ENCODE results near the gene COA1. TPM values are rescaled to one million over a fixed set of nuclear protein-coding genes. Genes with fewer than 3 reads are reported as not detected.

Gene COA1
- total and polyA plus RNA-seq, 9 donors: 33.8 to 43.2 (median 37.7) TPM

DNA sequence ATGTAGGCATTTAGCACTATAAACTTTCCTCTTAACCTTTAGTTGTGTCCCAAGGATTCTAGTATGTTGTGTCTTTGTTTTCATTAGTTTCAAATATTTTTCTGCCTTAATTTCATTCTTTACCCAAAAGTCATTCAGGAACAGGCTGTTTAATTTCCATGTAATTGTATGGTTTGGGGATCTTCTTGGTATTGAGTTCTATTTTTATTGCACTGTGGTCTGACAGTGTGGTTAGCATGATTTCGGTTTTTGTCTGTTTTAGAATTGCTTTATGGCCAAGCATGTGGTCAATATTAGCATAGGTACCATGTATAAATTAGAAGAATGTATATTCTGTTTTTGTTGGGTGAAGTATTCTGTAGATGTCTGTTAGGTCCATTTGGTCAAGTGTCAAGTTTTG, 26.3 kb downstream of the COA1 start:
- DNase-seq: no peak
- peaks cover 9% of the 10 kb centered on the region for H3K36me3 ChIP-seq (ENCODE audit: control insufficient read depth, insufficient read depth, low read length)
- H3K4me3 ChIP-seq (ENCODE audit: low read length): no peak overlapping the region
- H3K27ac ChIP-seq (ENCODE audit: low read length): no peak overlapping the region
- whole genome bisulfite sequencing (ENCODE audit: insufficient coverage): no CpG with 5 or more reads among the region's 1 CpG
- H3K4me1 ChIP-seq (ENCODE audit: control insufficient read depth, insufficient read depth, low read length): no peaks in the 10 kb centered on the region
- H3K27me3 ChIP-seq (ENCODE audit: control insufficient read depth, insufficient read depth, low read length): no peaks in the 10 kb centered on the region
- peaks cover 2% of the 10 kb centered on the region for H3K9me3 ChIP-seq (replicated peaks; ENCODE audit: control insufficient read depth, low read depth, low read length)

DNA sequence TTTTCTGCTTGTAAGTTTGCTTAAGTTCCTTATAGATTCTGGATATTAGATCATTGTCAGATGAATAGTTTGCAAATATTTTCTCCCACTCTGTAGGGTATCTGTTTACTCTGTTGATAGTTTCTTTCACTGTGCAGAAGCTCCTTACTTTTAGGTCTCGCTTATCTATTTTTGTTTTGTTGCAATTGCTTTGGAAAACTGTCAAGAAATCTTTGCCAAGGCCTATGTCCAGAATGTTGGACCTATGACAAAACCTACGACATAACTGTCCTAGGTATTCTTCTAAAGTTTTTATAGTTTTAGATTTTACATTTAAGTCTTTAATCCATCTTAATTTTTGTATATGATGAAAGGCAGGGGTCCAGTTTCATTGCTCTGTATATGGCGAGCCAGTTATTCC, 27.4 kb downstream of the COA1 start:
- peaks cover 2% of the 10 kb centered on the region for H3K9me3 ChIP-seq (replicated peaks; ENCODE audit: control insufficient read depth, low read depth, low read length)

DNA sequence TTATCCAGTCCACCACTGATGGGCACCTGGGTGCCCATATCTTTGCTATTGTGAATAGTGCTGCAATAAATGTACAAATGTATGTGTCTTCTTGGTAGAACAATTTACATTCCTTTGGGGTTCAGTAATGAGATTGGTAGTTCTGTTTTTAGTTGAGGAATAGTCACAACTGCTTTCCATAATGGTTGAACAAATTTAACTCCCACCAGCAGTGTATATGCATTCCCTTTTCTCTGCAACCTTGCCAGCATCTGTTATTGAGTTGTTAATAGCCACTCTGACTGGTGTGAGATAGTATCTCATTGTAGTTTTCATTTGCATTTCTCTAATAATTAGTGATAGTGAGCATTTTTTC, 27.8 kb downstream of the COA1 start:
- Histone ChIP-seq H3K36me3 (ENCODE audit: control insufficient read depth, insufficient read depth, low read length) (peaks cover 9% of the 10 kb centered on the region), H3K27me3 (ENCODE audit: control insufficient read depth, insufficient read depth, low read length) (no peaks in the 10 kb centered on the region), H3K4me3 (ENCODE audit: low read length) (no peak overlapping the region), H3K9me3 (replicated peaks; ENCODE audit: control insufficient read depth, low read depth, low read length) (peaks cover 2% of the 10 kb centered on the region), H3K4me1 (ENCODE audit: control insufficient read depth, insufficient read depth, low read length) (no peaks in the 10 kb centered on the region), H3K27ac (ENCODE audit: low read length) (no peak overlapping the region)
- DNase-seq: no peak

More for the DNA sequence above, 27.4 kb downstream of the COA1 start:
- H3K36me3 ChIP-seq (ENCODE audit: control insufficient read depth, insufficient read depth, low read length): peaks cover 9% of the 10 kb centered on the region
- H3K4me1 ChIP-seq (ENCODE audit: control insufficient read depth, insufficient read depth, low read length): no peaks in the 10 kb centered on the region
- no peak overlapping the region for H3K4me3 ChIP-seq (ENCODE audit: low read length)
- no peak overlapping the region for H3K27ac ChIP-seq (ENCODE audit: low read length)
- WGBS (ENCODE audit: insufficient coverage): no CpG with 5 or more reads among the region's 3 CpGs
- H3K27me3 ChIP-seq (ENCODE audit: control insufficient read depth, insufficient read depth, low read length): no peaks in the 10 kb centered on the region
- DNase-seq: no peak

DNA sequence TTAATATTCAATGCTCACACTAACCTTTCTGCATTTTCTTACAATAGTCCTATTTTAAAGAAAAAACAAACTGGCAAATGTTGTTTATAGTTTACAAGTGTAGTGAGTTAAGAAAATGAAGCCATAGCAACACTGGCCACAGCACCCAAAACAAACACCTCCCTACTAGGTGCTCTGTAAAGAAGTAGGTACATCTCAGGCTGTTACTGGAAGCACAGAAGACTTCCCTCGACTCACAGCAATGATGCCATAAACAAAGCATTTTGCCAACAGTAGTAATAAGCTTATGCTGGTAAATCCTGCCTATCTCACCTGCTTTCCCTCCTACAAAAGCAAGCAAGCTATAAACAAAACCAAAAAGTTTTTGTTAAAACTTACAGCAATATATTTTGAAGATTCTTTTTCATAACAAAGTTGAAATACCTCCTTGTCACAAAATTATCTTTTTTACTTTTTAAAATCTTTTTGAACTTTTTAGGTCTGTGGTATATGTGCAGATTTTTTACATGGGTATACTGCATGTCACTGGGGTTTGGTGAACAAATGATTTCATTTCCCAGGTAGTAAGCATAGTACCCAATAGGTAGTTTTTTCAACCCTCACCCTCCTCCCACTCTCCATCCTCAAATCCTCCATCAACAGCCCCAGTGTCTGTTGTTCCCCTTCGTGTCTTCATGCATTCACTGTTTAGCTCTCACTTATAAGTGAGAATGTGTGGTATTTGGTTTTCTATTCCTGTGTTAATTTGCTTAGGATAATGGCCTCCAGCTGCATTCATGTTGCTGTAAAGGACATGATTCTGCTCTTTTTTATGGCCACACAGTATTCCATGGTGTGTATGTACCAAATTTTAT, 28.4 kb downstream of the COA1 start:
- H3K27me3 ChIP-seq (ENCODE audit: control insufficient read depth, insufficient read depth, low read length): no peaks in the 10 kb centered on the region

DNA sequence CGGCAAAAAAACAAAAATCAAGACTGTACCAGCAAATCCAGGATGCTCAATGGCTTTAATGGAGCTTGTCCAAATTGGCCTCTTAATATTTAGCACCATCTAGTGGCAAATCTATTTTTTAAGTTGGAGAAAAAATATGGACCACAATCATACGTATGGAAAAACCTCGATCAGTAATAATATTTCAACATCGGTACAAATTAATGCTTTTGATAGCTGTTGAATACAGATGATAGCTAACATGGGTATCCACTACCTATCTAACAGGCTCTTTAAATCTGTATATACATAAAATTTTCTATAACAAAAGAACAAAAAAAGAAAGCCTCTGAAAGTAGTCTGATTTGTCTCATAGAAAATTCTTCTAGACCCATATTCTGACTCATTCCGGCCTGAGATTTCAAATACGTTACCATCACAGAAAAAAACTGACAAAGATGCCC, 29.2 kb downstream of the COA1 start:
- DNase-seq: peak; percentile 78
- Histone ChIP-seq H3K36me3 (ENCODE audit: control insufficient read depth, insufficient read depth, low read length) (peaks cover 2% of the 10 kb centered on the region), H3K4me1 (ENCODE audit: control insufficient read depth, insufficient read depth, low read length) (no peaks in the 10 kb centered on the region), H3K27me3 (ENCODE audit: control insufficient read depth, insufficient read depth, low read length) (no peaks in the 10 kb centered on the region), H3K4me3 (ENCODE audit: low read length) (no peak overlapping the region), H3K9me3 (replicated peaks; ENCODE audit: control insufficient read depth, low read depth, low read length) (peaks cover 2% of the 10 kb centered on the region), H3K27ac (ENCODE audit: low read length) (no peak overlapping the region)
- 17% methylated on average over 1 of the region's 6 CpGs for WGBS (ENCODE audit: insufficient coverage)

More for the DNA sequence above, 28.4 kb downstream of the COA1 start:
- peaks cover 9% of the 10 kb centered on the region for H3K36me3 ChIP-seq (ENCODE audit: control insufficient read depth, insufficient read depth, low read length)
- no peak overlapping the region for H3K4me3 ChIP-seq (ENCODE audit: low read length)
- no peak for DNase-seq
- WGBS (ENCODE audit: insufficient coverage): no CpG with 5 or more reads among the region's 2 CpGs
- no peaks in the 10 kb centered on the region for H3K4me1 ChIP-seq (ENCODE audit: control insufficient read depth, insufficient read depth, low read length)
- peaks cover 2% of the 10 kb centered on the region for H3K9me3 ChIP-seq (replicated peaks; ENCODE audit: control insufficient read depth, low read depth, low read length)
- no peak overlapping the region for H3K27ac ChIP-seq (ENCODE audit: low read length)

DNA sequence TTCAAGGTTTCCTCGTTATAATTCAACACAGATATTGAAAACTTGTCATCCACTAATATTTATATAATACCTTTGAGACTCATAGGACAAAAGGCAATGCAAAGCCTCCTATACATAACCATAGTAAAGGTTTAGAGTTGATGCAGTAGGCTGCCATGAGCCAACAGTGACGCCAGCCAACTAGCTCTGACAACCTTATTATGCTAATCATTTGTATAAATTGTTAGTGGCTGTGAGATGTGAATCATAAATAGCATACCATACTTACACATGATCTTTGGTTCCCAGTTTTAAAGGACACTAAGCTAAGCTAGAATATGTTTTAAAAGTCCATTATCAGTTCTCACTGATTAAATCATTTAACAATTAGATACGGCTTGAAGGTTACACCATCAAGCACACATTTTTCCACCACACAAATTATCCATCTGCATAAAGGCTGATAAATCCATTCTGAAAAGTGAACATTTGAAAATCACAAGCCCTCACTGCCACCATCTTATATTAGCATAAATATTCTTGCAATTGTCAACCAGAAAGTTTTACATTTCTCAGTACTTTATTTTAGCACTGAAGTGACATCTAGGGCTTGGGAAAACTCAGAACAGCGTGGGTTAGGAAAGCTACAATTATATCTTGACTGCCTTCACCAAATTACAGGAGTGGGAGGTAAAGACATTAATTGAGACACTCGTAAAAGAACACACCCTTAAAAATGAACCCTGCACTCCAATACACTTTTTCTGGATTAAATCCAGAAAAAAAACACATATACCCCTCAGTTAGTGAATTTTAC, 30.7 kb downstream of the COA1 start:
- no peaks in the 10 kb centered on the region for H3K4me1 ChIP-seq (ENCODE audit: control insufficient read depth, insufficient read depth, low read length)
- no peak for DNase-seq
- peaks cover 2% of the 10 kb centered on the region for H3K9me3 ChIP-seq (replicated peaks; ENCODE audit: control insufficient read depth, low read depth, low read length)
- no peak overlapping the region for H3K4me3 ChIP-seq (ENCODE audit: low read length)
- H3K36me3 ChIP-seq (ENCODE audit: control insufficient read depth, insufficient read depth, low read length): no peaks in the 10 kb centered on the region
- no peaks in the 10 kb centered on the region for H3K27me3 ChIP-seq (ENCODE audit: control insufficient read depth, insufficient read depth, low read length)
- no peak overlapping the region for H3K27ac ChIP-seq (ENCODE audit: low read length)
- WGBS (ENCODE audit: insufficient coverage): no CpG with 5 or more reads among the region's 5 CpGs

DNA sequence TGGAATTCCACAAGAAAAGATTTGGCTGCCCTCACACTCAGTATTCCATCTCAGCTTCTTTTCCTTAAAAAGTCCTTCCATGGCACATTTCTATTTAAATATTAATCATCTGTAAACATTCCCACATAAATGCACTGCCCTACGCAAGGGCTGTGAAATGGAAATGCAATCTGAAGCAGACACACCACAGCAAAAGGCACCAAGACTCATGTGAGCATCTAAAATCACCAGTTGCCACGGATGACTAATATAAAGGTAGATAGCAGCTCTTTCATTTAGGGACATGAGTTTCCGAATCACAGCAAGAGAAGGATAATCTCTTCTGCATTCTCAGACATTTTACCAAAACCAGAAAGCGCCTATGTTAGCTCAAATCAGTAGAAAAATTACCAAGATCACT, 31.6 kb downstream of the COA1 start:
- Histone ChIP-seq H3K27me3 (ENCODE audit: control insufficient read depth, insufficient read depth, low read length) (no peaks in the 10 kb centered on the region), H3K4me3 (ENCODE audit: low read length) (no peak overlapping the region), H3K9me3 (replicated peaks; ENCODE audit: control insufficient read depth, low read depth, low read length) (no peaks in the 10 kb centered on the region), H3K36me3 (ENCODE audit: control insufficient read depth, insufficient read depth, low read length) (no peaks in the 10 kb centered on the region), H3K4me1 (ENCODE audit: control insufficient read depth, insufficient read depth, low read length) (peaks cover 4% of the 10 kb centered on the region), H3K27ac (ENCODE audit: low read length) (no peak overlapping the region)
- WGBS (ENCODE audit: insufficient coverage): no CpG with 5 or more reads among the region's 4 CpGs
- DNase-seq: no peak

DNA sequence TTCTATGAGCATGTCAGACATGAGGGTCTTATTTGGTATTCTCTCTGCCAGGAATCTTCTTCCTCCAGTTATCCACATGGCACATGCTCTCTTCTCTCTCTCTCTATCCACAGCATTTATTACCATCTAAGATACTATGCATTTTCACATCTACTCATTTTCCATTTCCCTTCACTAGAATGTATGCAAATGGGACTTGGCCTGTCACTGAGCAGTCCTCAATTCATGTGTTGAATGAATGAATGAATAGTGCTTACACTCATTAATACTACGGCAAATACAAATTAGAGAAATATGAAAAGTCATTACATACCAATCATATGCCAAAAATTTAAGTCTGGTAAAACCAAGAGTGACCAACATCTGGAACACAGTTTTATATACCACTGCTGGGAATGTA, 34.0 kb downstream of the COA1 start:
- no peak overlapping the region for H3K4me3 ChIP-seq (ENCODE audit: low read length)
- H3K27ac ChIP-seq (ENCODE audit: low read length): no peak overlapping the region
- no peak for DNase-seq
- H3K36me3 ChIP-seq (ENCODE audit: control insufficient read depth, insufficient read depth, low read length): no peaks in the 10 kb centered on the region
- H3K9me3 ChIP-seq (replicated peaks; ENCODE audit: control insufficient read depth, low read depth, low read length): no peaks in the 10 kb centered on the region
- H3K4me1 ChIP-seq (ENCODE audit: control insufficient read depth, insufficient read depth, low read length): peaks cover 4% of the 10 kb centered on the region
- H3K27me3 ChIP-seq (ENCODE audit: control insufficient read depth, insufficient read depth, low read length): no peaks in the 10 kb centered on the region
- no CpG with 5 or more reads among the region's 1 CpG for WGBS (ENCODE audit: insufficient coverage)

DNA sequence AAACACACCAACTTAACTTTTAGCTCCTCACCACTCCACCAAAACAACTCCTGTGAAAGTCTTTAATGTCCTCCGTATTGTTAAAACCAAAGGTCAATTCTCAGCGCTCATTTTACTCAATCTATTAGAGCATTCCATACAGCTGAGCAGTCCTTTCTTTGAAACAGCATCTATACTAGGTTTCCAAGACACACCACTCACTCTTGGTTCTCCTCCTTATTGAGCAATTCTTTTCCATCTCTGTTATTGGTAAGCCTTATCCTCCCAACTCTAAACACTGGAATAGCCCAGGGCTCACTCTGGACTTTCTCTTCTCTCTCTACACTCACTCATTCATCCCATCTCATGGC, 34.9 kb downstream of the COA1 start:
- Histone ChIP-seq H3K36me3 (ENCODE audit: control insufficient read depth, insufficient read depth, low read length) (no peaks in the 10 kb centered on the region), H3K4me1 (ENCODE audit: control insufficient read depth, insufficient read depth, low read length) (peaks cover 4% of the 10 kb centered on the region), H3K27me3 (ENCODE audit: control insufficient read depth, insufficient read depth, low read length) (no peaks in the 10 kb centered on the region), H3K9me3 (replicated peaks; ENCODE audit: control insufficient read depth, low read depth, low read length) (no peaks in the 10 kb centered on the region), H3K4me3 (ENCODE audit: low read length) (no peak overlapping the region), H3K27ac (ENCODE audit: low read length) (no peak overlapping the region)
- 96% methylated on average over 2 of the region's 2 CpGs for WGBS (ENCODE audit: insufficient coverage)
- no peak for DNase-seq

DNA sequence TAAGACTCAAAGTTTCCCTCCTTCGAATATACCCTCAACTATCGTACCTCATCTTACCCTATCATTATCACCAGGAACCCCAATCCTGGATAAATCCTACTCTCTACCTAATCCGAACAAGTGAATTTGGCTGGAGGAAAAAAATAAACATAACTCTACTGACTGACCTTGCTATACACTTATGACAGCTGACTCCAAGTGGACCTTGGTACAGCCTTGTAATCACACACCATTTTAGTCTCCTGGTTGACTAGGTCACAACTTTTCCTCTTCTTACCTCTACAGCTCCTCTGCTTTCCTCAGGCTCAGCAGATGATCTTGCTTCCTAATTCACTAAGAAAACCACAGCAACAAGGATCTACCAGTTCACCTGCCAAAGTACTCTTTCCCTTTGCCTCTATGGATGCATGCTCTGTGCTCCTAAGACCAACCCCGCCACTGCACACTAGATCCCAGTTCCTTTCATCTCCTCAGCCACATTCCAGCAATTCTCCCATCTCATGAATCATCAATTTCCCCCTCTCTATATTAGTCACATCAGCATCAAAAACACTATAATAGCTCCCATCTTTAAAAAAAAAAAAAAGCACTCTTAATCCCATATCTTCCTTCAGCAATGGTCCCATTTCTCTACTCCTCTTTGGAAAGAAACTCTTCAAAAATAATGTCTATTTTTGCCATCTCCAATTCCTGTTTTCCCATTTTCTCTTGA, 35.5 kb downstream of the COA1 start:
- Histone ChIP-seq H3K27me3 (ENCODE audit: control insufficient read depth, insufficient read depth, low read length) (no peaks in the 10 kb centered on the region), H3K9me3 (replicated peaks; ENCODE audit: control insufficient read depth, low read depth, low read length) (no peaks in the 10 kb centered on the region), H3K36me3 (ENCODE audit: control insufficient read depth, insufficient read depth, low read length) (no peaks in the 10 kb centered on the region), H3K4me3 (ENCODE audit: low read length) (no peak overlapping the region), H3K4me1 (ENCODE audit: control insufficient read depth, insufficient read depth, low read length) (peaks cover 4% of the 10 kb centered on the region), H3K27ac (ENCODE audit: low read length) (no peak overlapping the region)
- DNase-seq: no peak
- 94% methylated on average over 3 of the region's 4 CpGs for WGBS (ENCODE audit: insufficient coverage)

Data from muscle of leg (tissue), 11 donors.